Body of pancreas (tissue), 4 donors: ENCODE data around the gene LARP4B. TPM values are rescaled to one million over a fixed set of nuclear protein-coding genes. Genes with fewer than 3 reads are reported as not detected.

Experiments used
- ATAC-seq: fragments of 150-250 bp; one replicate; pipeline ENCODE4 v1.9.1; 2016
- DNase-seq, 4 donors: peaks; one replicate each; pipeline ENCODE4 v3.0.0-alpha.2; 2019
- H3K27ac ChIP-seq, 4 donors: fragments of 200-600 bp; sonication (generic); 1 replicate in 3 of 4; 2 replicates in 1 of 4; pipeline versions ENCODE4 v1.5.1 to v1.6.1; 2016 to 2019; ENCODE audit warnings: mild to moderate bottlenecking in 1 of 4, mixed read lengths in 1 of 4, moderate library complexity in 1 of 4
- H3K27me3 ChIP-seq, 2 donors: fragments of 200-600 bp; sonication (generic); one replicate each; pipeline ENCODE4 v1.6.0; 2016; ENCODE audit warnings: mild to moderate bottlenecking in 1 of 2
- H3K36me3 ChIP-seq, 2 donors: fragments of 200-600 bp; sonication (generic); replicated peaks in 1 of 2; 2 replicates each; pipeline ENCODE4 v1.5.1; 2016; ENCODE audit warnings: low read depth in 2 of 2; ENCODE audit not compliant: insufficient read depth in 1 of 2
- H3K4me1 ChIP-seq: fragments of 200-600 bp; sonication (generic); one replicate; pipeline ENCODE4 v1.6.0; 2016
- H3K4me3 ChIP-seq, 2 donors: fragments of 200-600 bp; sonication (generic); 1 replicate in 1 of 2; 2 replicates in 1 of 2; pipeline ENCODE4 v1.5.1; 2016 to 2019
- H3K9me3 ChIP-seq, 3 donors: fragments of 200-600 bp; sonication (generic); 1 replicate in 2 of 3; 2 replicates in 1 of 3; pipeline ENCODE4 v1.5.1; 2016
- CTCF ChIP-seq, 7 experiments: fragments of 450-650 bp in 4 of 7; fragments of 200-600 bp in 3 of 7; sonication (generic) in 3 of 7; IDR thresholded peaks; one replicate each; pipeline ENCODE4 v1.5.1; 2016 to 2019; ENCODE audit warnings: antibody characterized with exemption in 7 of 7
- POLR2A ChIP-seq, 3 donors: fragments of 450-650 bp; IDR thresholded peaks; one replicate each; pipeline ENCODE4 v1.6.1; 2016; ENCODE audit warnings: antibody characterized with exemption in 3 of 3, mild to moderate bottlenecking in 2 of 3
- WGBS, 2 donors: methylation state at CpG; one replicate each; pipeline ENCODE4 v1.1.5; 2017; 5-methylcytosine and 5-hydroxymethylcytosine counted together
- intact Hi-C: fragments of 100-400 bp; cut with DNase I; formaldehyde crosslinking; loops from one replicate; pipeline ENCODE4 v1.15.1; 2023
- total RNA-seq, 2 donors: library from RNA; depleted of rRNA; stranded (reverse); fragments of >200 nt; gene quantifications; one replicate each; pipeline ENCODE4 v1.1.0, GENCODE V29; 2016

The LARP4B gene
- total RNA-seq, 2 donors from 2014 or later = 41.0 to 61.6 TPM

GRCh38 chr10:904403-904802 is 27.1 kb downstream of the LARP4B start:
- H3K9me3 ChIP-seq = no peaks in the 10 kb centered on the region
- TF ChIP-seq CTCF (IDR thresholded peaks at IDR 0.05) = no peak
- TF ChIP-seq POLR2A (IDR thresholded peaks at IDR 0.05) = no peak
- no peak overlapping the region for H3K27ac ChIP-seq
- H3K4me3 ChIP-seq = no peak overlapping the region
- 95% methylated on average over 5 of the region's 5 CpGs for WGBS, 2 donors
- peaks cover 14% of the 10 kb centered on the region for H3K4me1 ChIP-seq
- H3K36me3 ChIP-seq = no peaks in the 10 kb centered on the region
- ATAC-seq = no peak
- intact Hi-C loops = no loop called here
- H3K27me3 ChIP-seq = no peaks in the 10 kb centered on the region
- DNase-seq = no peak

- Histone ChIP-seq H3K9me3 (no peaks in the 10 kb centered on the region), H3K4me3 (no peak overlapping the region), H3K36me3 (no peaks in the 10 kb centered on the region), H3K27me3 (no peaks in the 10 kb centered on the region), H3K27ac (no peak overlapping the region), H3K4me1 (peaks cover 8% of the 10 kb centered on the region)
- TF ChIP-seq CTCF (IDR thresholded peaks at IDR 0.05) (no peak), POLR2A (IDR thresholded peaks at IDR 0.05) (no peak)
- ATAC-seq = no peak
- no peak for DNase-seq
- 93 to 97% methylated on average over 2 of the region's 2 CpGs for WGBS, 2 donors
- intact Hi-C loops = no loop called here
Observed at GRCh38 chr10:898141-898540, 33.4 kb downstream of the LARP4B start.

GRCh38 chr10:896982-897381 is 34.5 kb downstream of the LARP4B start:
- Histone ChIP-seq H3K27me3 (no peaks in the 10 kb centered on the region), H3K4me3 (no peak overlapping the region), H3K9me3 (no peaks in the 10 kb centered on the region), H3K36me3 (no peaks in the 10 kb centered on the region), H3K27ac (no peak overlapping the region), H3K4me1 (peaks cover 8% of the 10 kb centered on the region)
- ATAC-seq (no peak), DNase-seq (no peak)
- TF ChIP-seq POLR2A (IDR thresholded peaks at IDR 0.05) = no peak
- TF ChIP-seq CTCF (IDR thresholded peaks at IDR 0.05) = no peak
- 17 to 20% methylated on average over 2 of the region's 2 CpGs for WGBS, 2 donors
- intact Hi-C loops = no loop called here

- no peak for DNase-seq
- Histone ChIP-seq H3K9me3 (no peaks in the 10 kb centered on the region), H3K4me3 (no peak overlapping the region), H3K27ac (no peak overlapping the region), H3K36me3 (no peaks in the 10 kb centered on the region), H3K27me3 (no peaks in the 10 kb centered on the region), H3K4me1 (peaks cover 8% of the 10 kb centered on the region)
- WGBS, 2 donors = 46 to 53% methylated on average over 4 of the region's 4 CpGs
- TF ChIP-seq POLR2A (IDR thresholded peaks at IDR 0.05) = no peak
- no peak for TF ChIP-seq CTCF (IDR thresholded peaks at IDR 0.05)
- no peak for ATAC-seq
- intact Hi-C loops = no loop called here
Observed at GRCh38 chr10:895324-895723, 36.2 kb downstream of the LARP4B start.

- no peaks in the 10 kb centered on the region for H3K9me3 ChIP-seq
- intact Hi-C loops = no loop called here
- TF ChIP-seq POLR2A (IDR thresholded peaks at IDR 0.05) (no peak), CTCF (IDR thresholded peaks at IDR 0.05) (no peak)
- peaks cover 9% of the 10 kb centered on the region for H3K4me1 ChIP-seq
- DNase-seq = no peak
- 27 to 40% methylated on average over 3 of the region's 3 CpGs for WGBS, 2 donors
- H3K27me3 ChIP-seq = no peaks in the 10 kb centered on the region
- ATAC-seq = no peak
- H3K4me3 ChIP-seq = no peak overlapping the region
- H3K36me3 ChIP-seq = peaks cover 0 to 20% of the 10 kb centered on the region in 2 donors
- no peak overlapping the region for H3K27ac ChIP-seq
Observed at GRCh38 chr10:878895-879294, 52.6 kb downstream of the LARP4B start.
